Tibial nerve (tissue), 4 donors: ENCODE measurements around the gene ZNF467.

ENCODE experiments used
- CTCF ChIP-seq, 5 experiments: fragments of 200-600 bp in 3 of 5; fragments of 450-650 bp in 2 of 5; sonication (generic) in 3 of 5; IDR thresholded peaks; one replicate each; pipeline ENCODE4 v1.5.1; 2016 to 2019; ENCODE audit warnings: antibody characterized with exemption in 5 of 5, mild to moderate bottlenecking in 3 of 5, moderate library complexity in 2 of 5
- EP300 ChIP-seq, 2 donors: sonication (generic); formaldehyde crosslinking; IDR thresholded peaks; one replicate each; pipeline ENCODE4 v1.6.1; 2017; ENCODE audit warnings: antibody characterized with exemption in 2 of 2, mild to moderate bottlenecking in 1 of 2
- POLR2A ChIP-seq, 2 donors: fragments of 450-650 bp; IDR thresholded peaks; one replicate each; pipeline ENCODE4 v1.6.1; 2017; ENCODE audit warnings: antibody characterized with exemption in 2 of 2, mild to moderate bottlenecking in 2 of 2, moderate library complexity in 2 of 2

- TF ChIP-seq CTCF (IDR thresholded peaks at IDR 0.05) (no peak), EP300 (IDR thresholded peaks at IDR 0.05) (no peak), POLR2A (IDR thresholded peaks at IDR 0.05) (no peak)
These were observed 44.7 kb downstream of the ZNF467 start for GRCh38 chr7:149728491-149729375.
